KMS-11 (cell line): Measurements from ENCODE around the gene NKAIN2.

Experiments used
- H2AFZ ChIP-seq: fragments of 200-600 bp; sonication (generic); 2 replicates; pipeline ENCODE4 v1.6.1; 2016; ENCODE audit warnings: antibody characterized with exemption, mixed run types, low read depth
- H3K27ac ChIP-seq: fragments of 200-600 bp; sonication (generic); 2 replicates; pipeline ENCODE4 v1.6.1; 2016; ENCODE audit warnings: mild to moderate bottlenecking, mixed run types
- H3K27me3 ChIP-seq: fragments of 200-600 bp; sonication (generic); 2 replicates; pipeline ENCODE4 v1.6.1; 2017; ENCODE audit warnings: mild to moderate bottlenecking, low read depth, mixed run types, moderate library complexity; ENCODE audit not compliant: insufficient read depth
- H3K36me3 ChIP-seq: fragments of 200-600 bp; sonication (generic); 2 replicates; pipeline ENCODE4 v1.6.1; 2017; ENCODE audit warnings: mild to moderate bottlenecking, mixed run types; ENCODE audit not compliant: insufficient read depth
- H3K4me1 ChIP-seq: fragments of 200-600 bp; sonication (generic); 2 replicates; pipeline ENCODE4 v1.6.1; 2016; ENCODE audit warnings: mild to moderate bottlenecking, low read depth, mixed run types; ENCODE audit not compliant: poor library complexity, severe bottlenecking
- H3K4me2 ChIP-seq: fragments of 200-600 bp; sonication (generic); 2 replicates; pipeline ENCODE4 v1.7.0; 2016; ENCODE audit warnings: mild to moderate bottlenecking, mixed run types
- H3K4me3 ChIP-seq: fragments of 200-600 bp; sonication (generic); IDR thresholded peaks from 2 replicates; pipeline ENCODE4 v1.6.1; 2017; ENCODE audit warnings: low read depth, low read length, mixed read lengths; ENCODE audit not compliant: insufficient read depth
- H3K79me2 ChIP-seq: fragments of 200-600 bp; sonication (generic); 2 replicates; pipeline ENCODE4 v1.6.1; 2016; ENCODE audit warnings: low read depth, mixed run types; ENCODE audit not compliant: insufficient read depth
- H3K9ac ChIP-seq: fragments of 200-600 bp; sonication (generic); 2 replicates; pipeline ENCODE4 v1.6.1; 2016; ENCODE audit warnings: mild to moderate bottlenecking, mixed run types
- H4K20me1 ChIP-seq: fragments of 200-600 bp; sonication (generic); 2 replicates; pipeline ENCODE4 v1.6.1; 2016; ENCODE audit warnings: mild to moderate bottlenecking, mixed run types; ENCODE audit not compliant: insufficient read depth
- TF ChIP-seq, protein P1 (sequence below): fragments of 200-600 bp; sonication (generic); conservative IDR thresholded peaks from 2 replicates; pipeline ENCODE4 v1.6.1; 2017; ENCODE audit warnings: low read depth, mild to moderate bottlenecking, antibody characterized with exemption, low read length, moderate library complexity, mixed read lengths

Gene NKAIN2

DNA sequence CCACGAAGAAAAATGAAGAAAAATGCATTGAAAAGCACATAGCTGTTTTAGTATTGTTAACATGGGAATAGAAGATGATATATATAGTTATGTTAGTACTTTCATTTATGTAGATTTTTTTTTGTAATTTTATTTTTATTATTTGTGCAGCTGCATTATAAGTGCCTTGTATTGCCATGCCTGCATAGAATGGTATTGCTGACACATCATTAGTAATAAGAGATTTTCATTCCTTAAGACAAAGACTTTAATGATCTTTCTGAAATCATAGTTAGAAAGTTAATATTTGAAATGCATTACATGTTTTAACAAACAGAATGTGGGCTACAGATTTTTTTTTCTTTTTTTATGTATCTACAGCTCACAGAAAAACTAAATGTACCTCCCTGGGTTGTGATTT lies 506.5 kb downstream of the NKAIN2 start:
- H4K20me1 ChIP-seq = no peaks in the 10 kb centered on the region
- no peak overlapping the region for H3K27ac ChIP-seq
- H3K4me1 ChIP-seq = no peaks in the 10 kb centered on the region
- H2AFZ ChIP-seq = no peak overlapping the region
- H3K36me3 ChIP-seq = no peaks in the 10 kb centered on the region
- H3K9ac ChIP-seq = no peak overlapping the region
- no peak overlapping the region for H3K4me3 ChIP-seq
- TF ChIP-seq, protein P1, sequence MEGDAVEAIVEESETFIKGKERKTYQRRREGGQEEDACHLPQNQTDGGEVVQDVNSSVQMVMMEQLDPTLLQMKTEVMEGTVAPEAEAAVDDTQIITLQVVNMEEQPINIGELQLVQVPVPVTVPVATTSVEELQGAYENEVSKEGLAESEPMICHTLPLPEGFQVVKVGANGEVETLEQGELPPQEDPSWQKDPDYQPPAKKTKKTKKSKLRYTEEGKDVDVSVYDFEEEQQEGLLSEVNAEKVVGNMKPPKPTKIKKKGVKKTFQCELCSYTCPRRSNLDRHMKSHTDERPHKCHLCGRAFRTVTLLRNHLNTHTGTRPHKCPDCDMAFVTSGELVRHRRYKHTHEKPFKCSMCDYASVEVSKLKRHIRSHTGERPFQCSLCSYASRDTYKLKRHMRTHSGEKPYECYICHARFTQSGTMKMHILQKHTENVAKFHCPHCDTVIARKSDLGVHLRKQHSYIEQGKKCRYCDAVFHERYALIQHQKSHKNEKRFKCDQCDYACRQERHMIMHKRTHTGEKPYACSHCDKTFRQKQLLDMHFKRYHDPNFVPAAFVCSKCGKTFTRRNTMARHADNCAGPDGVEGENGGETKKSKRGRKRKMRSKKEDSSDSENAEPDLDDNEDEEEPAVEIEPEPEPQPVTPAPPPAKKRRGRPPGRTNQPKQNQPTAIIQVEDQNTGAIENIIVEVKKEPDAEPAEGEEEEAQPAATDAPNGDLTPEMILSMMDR = no peak
- no peaks in the 10 kb centered on the region for H3K79me2 ChIP-seq
- no peak overlapping the region for H3K4me2 ChIP-seq
- H3K27me3 ChIP-seq = no peaks in the 10 kb centered on the region

DNA sequence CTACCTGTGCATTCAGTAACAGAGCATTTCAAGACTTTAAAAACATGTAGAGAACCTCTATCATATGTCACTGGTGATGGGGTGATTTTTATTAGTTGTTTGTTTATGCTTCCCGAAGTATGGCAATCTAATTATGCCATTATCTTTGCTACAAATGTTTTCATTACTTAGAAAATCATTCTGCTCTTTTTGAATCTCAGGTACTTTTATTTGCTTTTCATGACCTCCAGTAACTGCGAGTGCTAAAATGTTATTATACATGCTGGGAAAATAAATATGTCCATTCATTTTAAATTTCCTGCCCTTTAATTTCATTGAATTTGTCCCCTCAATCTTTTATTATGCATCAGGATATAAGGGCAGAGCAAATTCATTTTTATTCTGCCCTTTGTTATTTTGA lies 515.7 kb downstream of the NKAIN2 start:
- Histone ChIP-seq H3K4me2 (no peak overlapping the region), H3K27me3 (no peaks in the 10 kb centered on the region), H3K36me3 (no peaks in the 10 kb centered on the region), H3K4me3 (no peak overlapping the region), H2AFZ (no peak overlapping the region), H4K20me1 (no peaks in the 10 kb centered on the region), H3K4me1 (no peaks in the 10 kb centered on the region), H3K79me2 (no peaks in the 10 kb centered on the region), H3K27ac (no peak overlapping the region), H3K9ac (no peak overlapping the region)
- TF ChIP-seq, protein P1 = no peak

GRCh38 chr6:124324237-124324636 lies 520.6 kb downstream of the NKAIN2 start:
- no peaks in the 10 kb centered on the region for H3K36me3 ChIP-seq
- H3K9ac ChIP-seq = no peak overlapping the region
- H3K27me3 ChIP-seq = no peaks in the 10 kb centered on the region
- no peak overlapping the region for H2AFZ ChIP-seq
- no peaks in the 10 kb centered on the region for H3K4me1 ChIP-seq
- H4K20me1 ChIP-seq = no peaks in the 10 kb centered on the region
- H3K4me2 ChIP-seq = no peak overlapping the region
- no peaks in the 10 kb centered on the region for H3K79me2 ChIP-seq
- no peak overlapping the region for H3K4me3 ChIP-seq
- H3K27ac ChIP-seq = no peak overlapping the region
- TF ChIP-seq, protein P1 = no peak

DNA sequence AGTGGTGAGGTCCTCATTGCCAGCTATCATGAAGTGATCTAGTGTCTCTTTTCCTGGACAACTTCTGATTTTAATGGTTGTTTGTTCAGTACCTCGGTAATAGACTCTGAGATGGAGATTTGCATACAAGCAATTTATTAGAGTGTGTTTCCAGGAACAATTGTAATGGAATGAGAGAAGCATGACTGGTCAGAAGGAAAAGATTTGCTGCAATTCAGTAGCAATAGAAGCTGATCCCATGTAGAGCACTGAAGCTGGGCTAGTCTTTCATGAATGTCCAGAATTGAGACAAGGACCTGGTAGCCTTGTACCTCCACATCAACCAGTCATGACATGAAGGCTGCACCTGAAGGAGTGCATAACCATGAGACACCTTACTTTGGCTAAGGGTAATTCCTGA lies 526.5 kb downstream of the NKAIN2 start:
- no peak overlapping the region for H3K27ac ChIP-seq
- H3K4me3 ChIP-seq = no peak overlapping the region
- no peak overlapping the region for H2AFZ ChIP-seq
- H3K79me2 ChIP-seq = no peaks in the 10 kb centered on the region
- H3K36me3 ChIP-seq = no peaks in the 10 kb centered on the region
- no peaks in the 10 kb centered on the region for H3K27me3 ChIP-seq
- no peaks in the 10 kb centered on the region for H3K4me1 ChIP-seq
- H3K4me2 ChIP-seq = no peak overlapping the region
- TF ChIP-seq, protein P1 = no peak
- H4K20me1 ChIP-seq = no peaks in the 10 kb centered on the region
- no peak overlapping the region for H3K9ac ChIP-seq
